ENCODE results near the gene SLC5A7. TPM values are rescaled to one million over a fixed set of nuclear protein-coding genes. Genes with fewer than 3 reads are reported as not detected.

The SLC5A7 gene
- under 1 TPM; 0.08 to 0.16 (median 0.10) TPM for polyA plus RNA-seq (ENCODE audit: insufficient read depth in 1 of 5, insufficient read length in 5 of 5, low replicate concordance in 1 of 5)
- long read RNA-seq, donor 1 = 0 reads
- long read RNA-seq, donor 2 = 0 reads
- long read RNA-seq, donor 3 = 0 reads
- long read RNA-seq, donor 4 = 0 reads
- long read RNA-seq, donor 5, full-length matches to known transcripts = 1 of 1 reads
- long read RNA-seq, donor 5, partial matches to known transcripts = 0 of 1 reads
- long read RNA-seq, donor 5, other reads (novel, unspliced or antisense) = 0 of 1 reads
- long read RNA-seq, donor 6 = 0 reads
- long read RNA-seq, donor 7 = 0 reads
- long read RNA-seq, donor 8 = 0 reads

DNA sequence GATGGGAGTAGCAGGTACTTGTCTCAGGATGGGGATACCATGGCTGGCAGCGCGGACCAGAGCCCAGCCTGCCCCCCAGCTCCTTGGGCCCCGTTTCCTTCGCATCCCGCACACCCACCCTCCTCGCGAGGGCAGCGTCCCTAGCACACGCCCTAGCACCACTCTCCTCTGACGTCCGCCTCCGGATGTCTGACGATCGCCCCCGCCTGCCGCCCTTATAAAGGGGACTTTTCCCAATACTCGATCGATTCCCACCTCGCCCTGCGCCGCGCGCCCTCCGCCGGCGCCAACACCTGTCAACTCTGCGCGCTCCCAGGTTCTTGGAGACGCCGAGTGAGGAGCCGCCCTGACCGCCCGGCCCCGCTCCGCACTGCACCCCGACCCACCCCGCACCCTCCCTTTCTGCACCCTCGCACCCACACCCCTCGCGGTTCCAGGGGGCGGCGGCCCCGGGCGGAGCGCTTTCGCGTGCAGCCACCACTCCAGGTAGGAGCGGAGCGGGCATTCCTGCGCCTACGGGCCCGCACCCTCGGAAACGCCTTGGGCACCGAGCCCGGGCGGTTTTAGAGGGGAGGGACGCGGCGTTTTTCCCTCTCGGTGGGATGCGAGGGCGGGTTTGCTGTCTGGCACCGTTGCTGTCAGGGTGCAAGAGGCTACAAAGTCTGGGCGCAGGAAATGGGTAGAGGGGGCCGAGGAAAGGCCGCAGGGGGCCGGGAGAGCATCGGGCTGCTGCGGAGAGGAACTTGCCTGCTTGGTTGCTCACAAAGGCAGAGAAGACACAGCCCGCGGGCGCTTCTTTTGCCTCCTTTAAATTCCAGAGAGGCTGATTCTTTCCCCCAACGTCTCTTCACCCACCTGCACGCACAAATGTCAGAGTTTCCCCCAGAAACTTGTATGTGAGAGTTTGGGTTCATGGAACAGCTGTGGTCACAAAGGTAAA, at the start of gene SLC5A7:
TSS of gene SLC5A7 (plus strand) at position 247 of the 940 bp plus-strand sequence. CDS start 1,632 bp downstream, outside the sequence.
- DNase-seq = no peak

DNA sequence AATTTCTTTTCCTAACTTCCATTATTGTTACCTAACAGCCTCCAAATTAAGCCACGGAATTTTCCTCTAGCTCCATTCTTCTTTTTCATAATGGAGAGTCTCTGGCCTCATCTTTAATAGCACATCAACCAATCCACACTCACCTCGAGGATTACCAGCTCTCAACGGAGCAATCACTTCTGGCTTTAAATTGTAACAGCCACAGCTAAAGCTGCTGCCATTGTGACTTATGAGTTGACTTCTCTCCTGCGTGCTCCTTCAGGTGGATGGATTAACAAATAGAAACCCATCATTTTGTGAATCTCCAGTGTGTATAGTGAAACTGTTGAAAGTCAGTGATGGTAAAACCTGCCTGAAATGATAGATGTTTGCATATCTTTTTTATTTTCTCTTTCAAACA, 24.9 kb upstream of the SLC5A7 start:
- no peak for DNase-seq

DNA sequence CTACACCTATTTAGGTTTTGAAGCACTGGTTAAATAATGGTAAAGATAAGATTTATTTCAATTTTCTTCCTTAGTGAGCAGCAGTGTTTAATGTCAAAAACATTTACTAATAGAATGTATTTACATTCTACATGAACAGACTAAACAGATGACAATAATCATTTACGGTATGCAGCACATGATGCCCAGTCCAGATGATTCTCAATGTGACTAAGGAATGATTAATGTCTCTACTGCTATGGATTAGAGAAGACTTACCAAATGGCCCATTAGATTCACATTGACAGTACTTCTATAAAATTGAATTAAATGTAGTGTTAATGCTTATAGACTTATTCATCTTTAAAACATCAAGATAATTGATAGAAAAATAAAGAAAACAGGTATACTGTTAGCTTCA, 22.1 kb upstream of the SLC5A7 start:
- no peak for DNase-seq

DNA sequence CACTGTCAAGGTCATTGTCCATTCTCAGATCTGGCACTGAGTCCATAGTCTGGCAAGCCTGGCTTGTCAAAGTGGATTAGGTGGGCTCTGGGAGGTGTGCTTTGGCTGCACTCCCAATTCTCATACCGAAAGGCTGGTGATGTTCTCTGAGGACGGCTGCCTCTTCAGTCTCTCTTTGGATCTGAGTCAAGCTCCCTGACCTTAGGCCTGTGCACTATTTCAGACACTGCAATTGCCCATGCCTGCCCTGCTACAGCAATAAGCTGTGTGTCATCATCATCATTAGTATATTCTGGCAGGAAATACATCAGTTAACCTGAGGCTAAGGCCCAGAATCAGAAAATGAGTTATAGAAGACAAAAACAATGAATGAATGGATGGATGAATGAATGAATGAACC, 1.6 kb upstream of the SLC5A7 start:
- no peak for DNase-seq

DNA sequence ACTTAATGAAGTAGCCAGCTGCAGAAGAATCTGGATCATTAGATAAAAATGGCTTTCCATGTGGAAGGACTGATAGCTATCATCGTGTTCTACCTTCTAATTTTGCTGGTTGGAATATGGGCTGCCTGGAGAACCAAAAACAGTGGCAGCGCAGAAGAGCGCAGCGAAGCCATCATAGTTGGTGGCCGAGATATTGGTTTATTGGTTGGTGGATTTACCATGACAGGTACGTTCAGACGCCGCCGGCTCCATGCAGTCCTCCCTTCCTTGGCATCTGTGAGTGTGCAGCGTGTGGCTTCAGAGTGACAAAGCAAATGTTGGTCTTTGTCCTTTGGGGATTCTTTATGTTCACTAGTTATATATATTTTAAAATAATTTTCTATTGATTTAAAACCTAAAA, 1.8 kb downstream of the SLC5A7 start:
- DNase-seq = no peak

DNA sequence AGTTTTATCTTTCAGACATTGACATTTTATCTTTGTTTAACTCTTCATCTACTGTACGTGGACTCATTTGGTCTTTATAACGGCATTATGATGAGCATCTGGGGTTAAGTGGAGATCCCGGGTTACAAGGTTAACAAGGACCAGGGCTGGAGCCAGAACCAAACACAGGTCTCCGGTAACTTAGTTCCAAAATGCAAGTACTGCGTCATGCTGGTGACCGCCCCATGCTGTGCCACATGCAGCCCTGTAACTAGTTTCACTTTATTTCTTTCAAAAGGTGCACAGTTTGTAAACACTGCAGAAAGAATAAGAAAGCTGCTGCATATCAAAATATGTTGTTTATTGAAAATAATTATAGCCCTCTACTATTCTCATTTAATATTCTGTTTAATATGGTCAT, 3.1 kb downstream of the SLC5A7 start:
- no peak for DNase-seq

DNA sequence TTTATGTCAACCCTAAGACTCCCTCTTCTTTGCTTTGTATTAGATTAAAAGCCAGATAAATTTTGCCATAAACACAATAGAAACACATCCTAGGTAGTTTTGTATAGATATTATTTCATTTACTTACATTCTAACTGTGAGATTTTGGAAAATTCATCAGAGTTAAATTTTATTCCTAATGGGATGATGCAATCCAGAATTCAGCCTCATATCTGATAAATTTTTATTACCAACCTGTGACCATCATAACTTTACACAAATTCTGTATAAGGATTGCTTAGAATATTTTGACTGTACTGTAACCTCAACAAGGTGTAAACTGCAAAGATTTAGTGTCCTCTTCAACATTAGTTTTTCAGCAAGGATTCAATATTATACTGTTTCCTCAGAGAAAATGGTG, 4.4 kb downstream of the SLC5A7 start:
- DNase-seq = no peak

DNA sequence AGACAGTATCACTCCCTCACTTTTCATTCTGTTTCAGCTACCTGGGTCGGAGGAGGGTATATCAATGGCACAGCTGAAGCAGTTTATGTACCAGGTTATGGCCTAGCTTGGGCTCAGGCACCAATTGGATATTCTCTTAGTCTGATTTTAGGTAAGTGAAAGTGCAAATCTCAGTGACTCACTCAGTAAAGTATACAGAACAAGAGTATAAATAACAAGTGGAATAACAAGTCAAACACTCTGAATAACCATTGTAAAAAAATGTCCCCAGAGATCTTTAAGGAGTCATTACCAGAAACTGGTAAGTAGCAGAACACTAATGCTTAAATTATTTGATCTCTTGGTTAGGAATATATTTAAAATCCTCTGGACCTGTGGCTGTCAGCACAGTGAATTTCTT, 5.7 kb downstream of the SLC5A7 start:
- DNase-seq = no peak

DNA sequence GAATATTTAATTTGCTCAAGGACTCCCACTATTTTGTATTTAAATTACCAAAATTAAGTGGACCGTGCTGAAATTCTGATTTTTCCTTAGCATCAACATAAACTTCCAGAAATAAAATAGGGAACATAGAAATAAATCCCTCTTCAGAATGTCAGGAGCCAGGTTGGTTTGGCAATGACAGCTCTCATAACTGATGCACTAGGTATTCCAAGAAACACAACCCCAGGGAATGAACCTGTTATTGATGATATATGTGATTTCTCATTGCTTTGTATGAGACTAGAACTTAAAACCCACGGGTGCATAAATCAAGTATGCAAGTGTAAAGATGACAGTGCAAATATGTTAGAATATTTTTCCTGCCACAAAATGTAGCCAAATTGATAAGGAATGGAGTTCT, 12.8 kb downstream of the SLC5A7 start:
- no peak for DNase-seq

DNA sequence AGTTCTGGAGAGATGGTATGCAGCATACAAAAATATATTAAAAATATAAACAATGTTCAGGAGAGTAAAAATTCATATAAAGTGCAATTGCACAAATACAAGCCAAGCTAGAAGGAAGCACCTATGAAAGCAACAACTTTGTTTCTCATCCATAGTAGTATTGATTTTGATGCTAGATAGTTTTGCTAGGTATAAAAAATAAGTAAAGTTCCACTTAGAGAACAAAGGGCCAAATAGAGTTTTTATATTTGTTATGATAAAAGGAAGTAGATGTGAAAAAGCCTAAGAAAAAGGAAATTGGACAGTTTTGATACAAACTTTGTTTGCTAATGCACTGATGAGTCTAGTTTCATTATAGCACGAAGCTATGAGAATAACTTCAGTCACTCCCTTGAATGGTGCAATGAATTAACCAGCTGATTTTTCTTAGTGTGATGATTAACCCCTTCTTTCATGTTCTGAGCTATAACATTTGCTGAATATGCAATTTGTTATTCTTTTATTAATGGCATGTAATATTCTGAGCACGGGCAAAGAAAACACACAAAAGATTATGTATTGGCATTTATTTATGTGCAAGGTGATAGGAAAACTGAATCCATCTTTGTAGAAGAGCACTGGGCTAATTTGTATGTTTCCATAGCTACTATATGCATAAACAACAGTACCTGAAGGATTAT, 24.7 kb downstream of the SLC5A7 start:
- no peak for DNase-seq

DNA sequence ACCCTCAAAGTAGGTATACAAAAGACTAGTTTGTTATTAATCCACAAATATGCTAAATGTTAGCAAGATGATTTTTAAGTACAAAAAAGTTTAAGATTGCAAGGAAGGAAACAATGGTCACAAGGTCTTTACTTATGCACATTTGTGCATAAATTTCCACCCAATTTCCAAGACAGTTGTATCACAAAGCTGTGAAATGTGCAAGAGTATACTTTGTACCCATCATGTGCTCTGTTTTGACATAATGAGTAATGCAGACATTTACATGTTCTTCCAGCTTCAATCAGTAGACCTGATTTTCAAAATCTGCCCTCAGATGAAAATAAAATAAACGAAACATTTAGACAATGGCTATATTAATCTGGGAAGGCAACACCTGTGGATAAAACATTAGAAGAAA, 27.0 kb downstream of the SLC5A7 start:
- DNase-seq = no peak

DNA sequence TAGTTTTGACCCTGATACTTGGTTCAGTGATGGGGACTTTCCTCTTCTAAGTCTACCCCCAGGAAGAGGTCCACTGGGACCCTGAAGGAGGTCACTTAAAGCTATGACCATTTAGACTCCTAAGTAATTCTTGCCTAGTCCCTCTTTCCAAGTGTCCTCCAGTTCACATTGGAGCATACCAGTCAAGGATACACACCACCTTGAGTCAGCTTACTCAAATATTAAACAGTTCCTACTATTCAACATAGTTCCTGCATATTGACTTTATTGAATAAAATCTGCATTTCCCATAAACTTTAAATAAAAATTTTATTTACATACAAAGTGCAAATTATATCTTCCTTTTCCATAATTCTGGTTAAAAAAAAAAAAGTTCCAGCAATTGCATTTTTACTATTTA, 36.3 kb downstream of the SLC5A7 start:
- no peak for DNase-seq

DNA sequence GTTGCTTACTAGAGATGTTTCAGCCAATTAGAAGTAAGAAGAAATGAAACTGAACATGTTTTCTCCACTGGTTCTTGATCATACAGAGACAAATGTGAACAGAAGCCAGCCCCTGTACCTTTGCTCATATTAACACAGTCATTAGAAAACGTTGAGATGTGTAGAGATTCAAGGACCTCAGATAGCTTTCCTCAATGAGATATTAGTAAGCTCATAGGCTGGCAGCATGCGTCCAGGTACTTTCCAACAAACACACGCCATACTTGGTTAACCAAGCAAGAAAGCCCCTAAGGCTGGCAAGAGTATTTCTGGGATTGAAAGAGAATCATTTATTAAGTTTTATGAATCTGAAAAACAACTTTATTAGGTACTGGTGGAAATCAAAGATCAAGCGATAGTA, 37.5 kb downstream of the SLC5A7 start:
- no peak for DNase-seq

DNA sequence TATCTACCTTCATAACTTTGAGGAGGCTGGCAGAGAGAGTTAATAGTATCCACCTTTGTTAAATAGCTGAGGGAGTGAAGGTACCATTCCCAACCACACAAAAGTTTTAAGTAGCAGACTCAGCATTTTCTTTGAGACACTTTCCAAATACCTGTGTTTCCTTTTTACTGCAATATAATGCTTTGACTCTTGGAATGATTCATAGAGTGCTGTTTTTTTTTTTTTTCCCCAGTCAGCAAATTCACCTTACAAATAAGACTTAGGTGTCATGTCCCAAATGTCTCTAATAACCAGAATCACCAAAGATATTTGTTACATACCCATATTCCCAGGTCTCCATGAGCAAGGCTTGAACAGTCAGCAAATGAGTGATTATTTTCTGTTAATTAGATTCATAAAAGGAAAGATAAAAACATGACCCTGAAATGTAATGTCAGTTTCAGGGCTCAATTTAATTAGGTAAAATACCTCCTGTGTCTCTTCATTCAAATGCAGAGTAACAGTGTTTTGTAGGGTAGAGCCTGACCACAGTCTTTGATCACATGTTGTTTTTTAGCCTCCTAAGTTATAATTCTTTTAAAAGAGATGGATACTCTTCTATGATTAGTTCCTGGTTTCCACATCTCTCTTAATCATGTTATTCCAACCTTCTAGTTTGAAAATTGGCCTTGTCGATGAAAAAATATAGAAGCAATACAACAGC, 39.9 kb downstream of the SLC5A7 start:
- DNase-seq = no peak

DNA sequence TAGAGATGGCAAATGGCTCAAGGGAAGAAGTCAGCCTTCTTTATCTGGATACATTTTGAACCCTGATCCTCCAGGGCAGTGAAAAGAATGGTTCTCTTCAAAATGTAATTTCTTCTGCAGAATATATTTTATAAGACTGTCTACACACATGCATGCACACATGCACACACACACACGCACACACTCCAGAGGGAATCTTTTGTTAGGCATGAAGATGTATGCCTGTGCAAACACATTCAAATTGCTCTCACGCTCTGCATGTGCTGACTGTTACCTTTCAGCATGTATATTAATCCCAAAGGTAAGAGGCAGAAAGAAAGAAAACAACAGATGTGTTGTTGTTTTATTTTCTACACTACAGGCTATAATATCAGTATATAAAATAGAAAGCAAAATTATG, 43.2 kb downstream of the SLC5A7 start:
- no peak for DNase-seq

DNA sequence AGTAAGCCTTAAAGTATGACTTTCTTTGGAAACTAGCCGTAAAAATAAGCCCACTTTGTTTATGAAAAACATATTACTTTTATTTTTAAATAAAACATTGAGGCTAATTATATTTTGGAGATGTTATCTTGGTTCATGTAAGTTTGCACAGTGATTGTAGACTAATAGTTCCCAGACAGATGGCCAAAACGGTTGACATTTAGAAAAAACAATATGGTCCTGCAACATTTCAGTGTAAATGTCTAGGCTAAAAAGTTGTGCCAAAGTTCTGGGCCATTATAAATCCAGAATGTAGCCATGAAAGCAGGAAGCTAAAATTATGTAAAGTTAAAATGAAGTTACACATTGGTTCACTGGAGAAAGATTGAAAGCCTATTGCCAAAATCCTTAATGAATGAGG, 43.6 kb downstream of the SLC5A7 start:
- no peak for DNase-seq

DNA sequence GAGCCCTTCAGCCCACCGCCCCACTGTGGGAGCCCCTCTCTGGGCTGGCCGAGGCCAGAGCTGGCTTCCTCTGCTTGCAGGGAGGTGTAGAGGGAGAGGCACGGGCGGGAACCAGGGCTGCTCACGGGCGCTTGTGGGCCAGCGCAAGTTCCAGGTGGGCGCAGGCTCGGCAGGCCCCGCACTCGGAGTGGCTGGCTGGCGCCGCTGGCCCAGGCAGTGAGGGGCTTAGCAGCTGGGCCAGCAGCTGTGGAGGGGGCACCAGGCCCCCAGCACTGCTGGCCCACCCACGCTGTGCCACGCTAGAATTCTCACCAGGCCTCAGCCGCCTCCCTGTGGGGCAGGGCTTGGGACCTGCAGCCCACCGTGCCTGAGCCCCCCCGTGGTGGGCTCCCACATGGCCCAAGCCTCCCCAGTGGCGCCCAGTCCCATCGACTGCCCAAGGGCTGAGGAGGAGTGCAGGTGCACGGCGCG, 45.2 kb downstream of the SLC5A7 start:
- no peak for DNase-seq

DNA sequence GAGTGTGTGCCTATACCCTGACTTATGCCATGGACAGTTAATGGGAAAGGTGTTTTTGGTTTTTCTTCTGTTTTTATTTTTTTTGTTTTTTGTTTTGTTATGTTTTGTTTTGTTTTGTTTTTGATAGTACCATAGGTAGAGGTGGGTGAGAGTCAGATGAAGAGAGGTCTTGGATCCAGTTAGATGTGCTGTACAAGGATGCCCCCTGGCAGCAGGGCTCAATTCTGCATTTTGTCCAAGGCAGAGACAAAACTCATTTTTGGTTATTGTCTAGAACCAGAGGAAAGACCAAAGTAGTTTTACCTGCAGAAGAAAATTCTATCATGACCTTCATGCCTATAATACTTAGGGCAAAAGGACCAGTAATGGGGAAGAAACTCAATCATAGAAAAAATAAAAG, 48.5 kb downstream of the SLC5A7 start:
- no peak for DNase-seq

DNA sequence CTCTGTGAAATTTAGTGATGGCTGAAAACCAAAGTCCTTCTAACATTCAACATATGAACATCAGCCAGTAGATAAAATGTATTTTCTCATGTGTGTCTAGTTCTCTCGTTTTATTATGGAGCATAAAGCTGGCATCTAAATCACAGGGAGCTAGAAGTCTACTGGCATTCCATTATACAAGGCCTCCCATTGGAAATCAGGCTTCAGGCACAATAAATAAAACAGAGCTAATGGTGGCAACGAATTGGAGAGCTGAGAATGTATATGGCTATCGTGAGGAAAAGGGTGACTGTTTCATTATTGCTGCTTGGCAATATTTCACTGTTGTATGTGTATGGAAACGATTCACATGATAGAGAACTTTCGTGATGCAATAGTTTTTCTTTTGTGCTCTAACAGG, 62.4 kb downstream of the SLC5A7 start:
- no peak for DNase-seq

DNA sequence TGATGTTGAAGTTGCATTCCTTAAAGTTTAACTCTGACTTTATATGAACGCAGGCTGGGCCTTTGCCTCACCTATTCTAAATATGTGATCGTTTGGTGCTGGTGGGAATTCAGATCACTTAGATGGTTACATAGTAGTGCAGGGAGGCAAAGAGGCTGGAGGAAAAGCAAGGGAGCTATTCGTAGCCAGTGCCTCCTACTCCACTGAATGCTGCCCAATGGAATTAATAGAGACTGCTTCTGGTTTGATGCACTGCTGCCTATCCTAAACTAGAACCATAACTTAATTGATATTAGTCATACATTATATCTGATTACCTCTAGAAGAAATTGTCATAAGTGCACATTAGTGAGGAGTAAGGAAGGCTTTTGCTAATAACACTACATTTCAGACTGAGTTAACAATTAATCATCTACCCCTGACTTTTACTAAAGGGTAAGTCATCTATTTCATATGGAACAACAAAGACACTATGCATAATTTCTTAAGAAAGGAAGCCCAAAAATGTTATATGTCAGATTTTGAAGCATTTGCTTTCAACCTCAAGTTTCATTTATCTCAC, 72.3 kb downstream of the SLC5A7 start:
- no peak for DNase-seq

DNA sequence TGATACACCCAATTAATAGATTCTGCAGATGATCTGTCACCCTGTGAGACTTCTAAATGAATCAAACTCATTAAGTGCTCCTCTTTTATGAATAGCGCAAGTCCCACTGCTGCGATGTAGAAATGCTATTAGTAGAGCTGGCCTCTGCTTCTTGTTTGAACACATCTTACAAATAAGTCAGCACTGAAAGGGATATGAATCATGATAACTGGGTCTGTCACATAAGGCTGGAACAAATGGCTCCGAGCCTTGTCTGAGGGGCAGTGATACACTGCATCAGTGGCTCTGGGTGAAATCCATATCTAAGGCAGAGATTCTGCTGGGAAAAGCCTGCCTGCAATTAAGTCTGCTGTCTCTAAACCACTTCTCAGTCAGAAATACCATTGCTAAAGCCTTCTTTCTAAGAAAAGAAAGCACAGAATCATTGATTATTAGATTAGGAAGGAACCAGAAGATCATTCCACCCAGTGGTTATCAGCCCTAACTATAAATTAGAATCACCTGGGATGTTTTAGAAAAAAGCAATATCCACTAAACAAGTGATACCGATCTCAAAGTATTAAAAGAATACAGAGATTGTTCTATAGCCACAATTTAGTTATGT, 75.2 kb downstream of the SLC5A7 start:
- DNase-seq = no peak
